Suprapubic skin (tissue), 4 donors: ENCODE results near the gene TADA3. TPM values are rescaled to one million over a fixed set of nuclear protein-coding genes. Genes with fewer than 3 reads are reported as not detected.
A peak's percentile ranks its signal among the peaks of the same experiment; 100 is the strongest.

ENCODE experiments used
- DNase-seq, 2 donors: peaks; one replicate each; pipeline ENCODE4 v3.0.0-alpha.2; 2019; ENCODE audit warnings: low spot score in 2 of 2
- H3K27ac ChIP-seq: fragments of 200-600 bp; sonication (generic); one replicate; pipeline ENCODE4 v1.5.1; 2019
- H3K27me3 ChIP-seq: fragments of 200-600 bp; sonication (generic); one replicate; pipeline ENCODE4 v1.5.1; 2019
- H3K36me3 ChIP-seq: fragments of 200-600 bp; sonication (generic); one replicate; pipeline ENCODE4 v1.5.1; 2019
- H3K4me1 ChIP-seq: fragments of 200-600 bp; sonication (generic); one replicate; pipeline ENCODE4 v1.5.1; 2019
- H3K4me3 ChIP-seq: fragments of 200-600 bp; sonication (generic); one replicate; pipeline ENCODE4 v1.5.1; 2019; ENCODE audit warnings: mild to moderate bottlenecking
- H3K9me3 ChIP-seq: fragments of 200-600 bp; sonication (generic); one replicate; pipeline ENCODE4 v1.5.1; 2019
- CTCF ChIP-seq, 2 donors: fragments of 200-600 bp in 1 of 2; fragments of 450-650 bp in 1 of 2; sonication (generic) in 1 of 2; IDR thresholded peaks; one replicate each; pipeline ENCODE4 v1.5.1; 2016 to 2019; ENCODE audit warnings: antibody characterized with exemption in 2 of 2, mild to moderate bottlenecking in 1 of 2, moderate library complexity in 1 of 2
- EP300 ChIP-seq: sonication (generic); formaldehyde crosslinking; IDR thresholded peaks from one replicate; pipeline ENCODE4 v1.6.1; 2017; ENCODE audit warnings: antibody characterized with exemption
- POLR2A ChIP-seq, 2 donors: fragments of 450-650 bp; IDR thresholded peaks; one replicate each; pipeline ENCODE4 v1.6.1; 2017; ENCODE audit warnings: antibody characterized with exemption in 2 of 2, mild to moderate bottlenecking in 2 of 2, moderate library complexity in 2 of 2
- POLR2AphosphoS5 ChIP-seq, 3 donors: sonication (generic); formaldehyde crosslinking; IDR thresholded peaks; one replicate each; pipeline ENCODE4 v1.6.1; 2017; ENCODE audit warnings: antibody characterized with exemption in 3 of 3
- WGBS: methylation state at CpG from one replicate; pipeline ENCODE4 v1.1.5; 2018; 5-methylcytosine and 5-hydroxymethylcytosine counted together
- total RNA-seq, 4 donors: library from RNA; depleted of rRNA; stranded (reverse); fragments of >200 nt; gene quantifications; one replicate each; pipeline ENCODE4 v1.1.0, GENCODE V29; 2016

The TADA3 gene
- total RNA-seq, 4 donors from 2014 or later = 27.6 to 45.0 (median 38.8) TPM

GRCh38 chr3:9815986-9816385 lies 23.7 kb upstream of the TADA3 start:
- Histone ChIP-seq H3K4me1 (peaks cover 3% of the 10 kb centered on the region), H3K4me3 (no peak overlapping the region), H3K36me3 (peaks cover 33% of the 10 kb centered on the region), H3K27me3 (no peaks in the 10 kb centered on the region), H3K27ac (no peak overlapping the region), H3K9me3 (no peaks in the 10 kb centered on the region)
- WGBS = 94% methylated on average over 9 of the region's 9 CpGs
- TF ChIP-seq POLR2A (IDR thresholded peaks at IDR 0.05) (no peak), POLR2AphosphoS5 (IDR thresholded peaks at IDR 0.05) (no peak), CTCF (IDR thresholded peaks at IDR 0.05) (no peak), EP300 (no peak)
- no peak for DNase-seq

GRCh38 chr3:9812870-9813483 lies 20.7 kb upstream of the TADA3 start:
- Histone ChIP-seq H3K27me3 (no peaks in the 10 kb centered on the region), H3K9me3 (no peaks in the 10 kb centered on the region), H3K4me1 (peaks cover 20% of the 10 kb centered on the region), H3K36me3 (peaks cover 26% of the 10 kb centered on the region), H3K27ac (no peak overlapping the region), H3K4me3 (no peak overlapping the region)
- no peak for DNase-seq
- 94% methylated on average over 9 of the region's 9 CpGs for WGBS
- TF ChIP-seq POLR2A (IDR thresholded peaks at IDR 0.05) = no peak
- TF ChIP-seq EP300 = no peak
- TF ChIP-seq CTCF (IDR thresholded peaks at IDR 0.05) = no peak
- TF ChIP-seq POLR2AphosphoS5 (IDR thresholded peaks at IDR 0.05) = no peak

- Histone ChIP-seq H3K36me3 (peaks cover 39% of the 10 kb centered on the region), H3K4me1 (peaks cover 20% of the 10 kb centered on the region), H3K9me3 (no peaks in the 10 kb centered on the region), H3K27me3 (no peaks in the 10 kb centered on the region), H3K27ac (peak overlapping the region; percentile 96), H3K4me3 (peak overlapping the region; percentile 93)
- no peak for DNase-seq
- TF ChIP-seq EP300 (no peak), POLR2A (IDR thresholded peaks at IDR 0.05) (no peak), POLR2AphosphoS5 (IDR thresholded peaks at IDR 0.05) (no peak), CTCF (IDR thresholded peaks at IDR 0.05) (no peak)
- WGBS = 32% methylated on average over 10 of the region's 10 CpGs
Observed at GRCh38 chr3:9810846-9811245, 18.6 kb upstream of the TADA3 start.

GRCh38 chr3:9810433-9810770 lies 18.1 kb upstream of the TADA3 start:
- peaks cover 20% of the 10 kb centered on the region for H3K4me1 ChIP-seq
- 0% methylated on average over 18 of the region's 18 CpGs for WGBS

More at GRCh38 chr3:9810433-9810770, 18.1 kb upstream of the TADA3 start:
- H3K4me3 ChIP-seq = peak overlapping the region; percentile 93
- peak overlapping the region; percentile 96 for H3K27ac ChIP-seq
- TF ChIP-seq POLR2A (IDR thresholded peaks at IDR 0.05) = no peak
- no peak for TF ChIP-seq POLR2AphosphoS5 (IDR thresholded peaks at IDR 0.05)
- TF ChIP-seq CTCF (IDR thresholded peaks at IDR 0.05) = no peak
- DNase-seq = no peak
- H3K36me3 ChIP-seq = peaks cover 39% of the 10 kb centered on the region
- H3K27me3 ChIP-seq = no peaks in the 10 kb centered on the region
- H3K9me3 ChIP-seq = no peaks in the 10 kb centered on the region
